Activated naive CD4-positive, alpha-beta T cell treated with anti-CD3 and anti-CD28 coated beads for 36 hours (primary cell): ENCODE results near the gene ZBTB20. TPM values are rescaled to one million over a fixed set of nuclear protein-coding genes. Genes with fewer than 3 reads are reported as not detected.

Source experiments
- CTCF ChIA-PET: fragments of 350-600 bp; sonication (Branson Sonifier 250); formaldehyde crosslinking; loops from one replicate; lab custom pipeline; 2021; ENCODE audit warnings: antibody characterized with exemption; lab: Charles Lee
- DNase-seq: peaks from one replicate; pipeline ENCODE4 v3.0.0-alpha.2; 2020
- H3K27ac Mint-ChIP-seq: one replicate; pipeline ENCODE4 v1.8.0; 2021; ENCODE audit warnings: mild to moderate bottlenecking, mixed read lengths
- H3K27me3 Mint-ChIP-seq: one replicate; pipeline ENCODE4 v1.8.0; 2021; ENCODE audit warnings: low read depth, mixed read lengths
- H3K36me3 Mint-ChIP-seq: one replicate; pipeline ENCODE4 v1.8.0; 2021; ENCODE audit warnings: low read depth, mixed read lengths
- H3K4me1 Mint-ChIP-seq: one replicate; pipeline ENCODE4 v1.8.0; 2021; ENCODE audit warnings: low read depth, mixed read lengths
- H3K4me3 Mint-ChIP-seq: one replicate; pipeline ENCODE4 v1.8.0; 2021; ENCODE audit warnings: mild to moderate bottlenecking, moderate library complexity, mixed read lengths
- H3K9me3 Mint-ChIP-seq: one replicate; pipeline ENCODE4 v1.8.0; 2021; ENCODE audit warnings: mixed read lengths
- intact Hi-C: fragments of 100-400 bp; cut with micrococcal nuclease; formaldehyde crosslinking; loops from one replicate; pipeline ENCODE4 v1.15.1; 2023
- total RNA-seq, 2 experiments: library from RNA; stranded (reverse); gene quantifications; one replicate each; pipeline ENCODE4 v1.2.3, GENCODE V29; 2021

Gene ZBTB20
- total RNA-seq, 2 experiments from 2014 or later = 4.5 to 4.7 TPM

- no peak overlapping the region for H3K4me3 Mint-ChIP-seq
- DNase-seq = no peak
- peaks cover 8% of the 10 kb centered on the region for H3K36me3 Mint-ChIP-seq
- no peaks in the 10 kb centered on the region for H3K9me3 Mint-ChIP-seq
- peaks cover 26% of the 10 kb centered on the region for H3K4me1 Mint-ChIP-seq
- intact Hi-C loops = no loop called here
- CTCF ChIA-PET = interaction anchor here (0.8 to 3.9 kb wide), 4 partner anchors 9 to 29 kb away, joined by 5 to 30 read pairs (median 6); no protein-coding TSS in a partner anchor
- H3K27ac Mint-ChIP-seq = no peak overlapping the region
- H3K27me3 Mint-ChIP-seq = no peaks in the 10 kb centered on the region
These were observed 754.3 kb downstream of the ZBTB20 start for GRCh38 chr3:114392831-114393230.

GRCh38 chr3:114389156-114389555 lies 757.9 kb downstream of the ZBTB20 start:
- CTCF ChIA-PET = interaction anchor here (1.8 kb wide), 1 partner anchor 30 kb away, joined by 4 read pairs; no protein-coding TSS in a partner anchor
- Mint-ChIP-seq H3K36me3 (peaks cover 8% of the 10 kb centered on the region), H3K4me1 (peaks cover 26% of the 10 kb centered on the region), H3K9me3 (no peaks in the 10 kb centered on the region), H3K4me3 (no peak overlapping the region), H3K27me3 (no peaks in the 10 kb centered on the region), H3K27ac (no peak overlapping the region)
- DNase-seq = peak; percentile 27
- intact Hi-C loops = loop anchor here (10.0 kb wide), 1 partner anchor 656 kb away; no protein-coding TSS in a partner anchor

- Mint-ChIP-seq H3K9me3 (no peaks in the 10 kb centered on the region), H3K36me3 (peaks cover 8% of the 10 kb centered on the region), H3K27me3 (no peaks in the 10 kb centered on the region), H3K4me1 (peaks cover 15% of the 10 kb centered on the region), H3K27ac (no peak overlapping the region), H3K4me3 (no peak overlapping the region)
- DNase-seq = no peak
- intact Hi-C loops = loop anchor here (2.0 to 10.0 kb wide), 3 partner anchors 443 to 1308 kb away; no protein-coding TSS in a partner anchor
- CTCF ChIA-PET = interaction anchor here (0.6 to 7.5 kb wide), 26 partner anchors 9 to 1399 kb away, joined by 3 to 74 read pairs (median 3); partner anchors contain the start of gene DRD3
These were observed 762.6 kb downstream of the ZBTB20 start for GRCh38 chr3:114384558-114384903.

GRCh38 chr3:114383875-114384557 lies 763.1 kb downstream of the ZBTB20 start:
- Mint-ChIP-seq H3K4me1 (peaks cover 13% of the 10 kb centered on the region), H3K36me3 (peaks cover 7% of the 10 kb centered on the region), H3K27ac (peak overlapping the region; percentile 67), H3K9me3 (no peaks in the 10 kb centered on the region), H3K4me3 (peak overlapping the region; percentile 70), H3K27me3 (no peaks in the 10 kb centered on the region)
- CTCF ChIA-PET = interaction anchor here (0.6 to 7.5 kb wide), 28 partner anchors 10 to 1400 kb away, joined by 3 to 74 read pairs (median 3); partner anchors contain the start of gene DRD3
- intact Hi-C loops = loop anchor here (1.0 to 10.0 kb wide), 6 partner anchors 34 to 1309 kb away; no protein-coding TSS in a partner anchor
- peak; percentile 82 for DNase-seq

GRCh38 chr3:114380233-114380651 lies 766.8 kb downstream of the ZBTB20 start:
- H3K27ac Mint-ChIP-seq = no peak overlapping the region
- no peaks in the 10 kb centered on the region for H3K9me3 Mint-ChIP-seq
- H3K36me3 Mint-ChIP-seq = peaks cover 6% of the 10 kb centered on the region
- no peaks in the 10 kb centered on the region for H3K27me3 Mint-ChIP-seq
- H3K4me1 Mint-ChIP-seq = peaks cover 5% of the 10 kb centered on the region
- intact Hi-C loops = loop anchor here (5.0 to 10.0 kb wide), 2 partner anchors 447 to 665 kb away; no protein-coding TSS in a partner anchor
- CTCF ChIA-PET = interaction anchor here (1.0 to 7.5 kb wide), 2 partner anchors 8 to 39 kb away, joined by 5 to 74 read pairs; no protein-coding TSS in a partner anchor
- DNase-seq = no peak
- H3K4me3 Mint-ChIP-seq = no peak overlapping the region

GRCh38 chr3:114379266-114379665 lies 767.8 kb downstream of the ZBTB20 start:
- no peak for DNase-seq
- no peak overlapping the region for H3K27ac Mint-ChIP-seq
- no peaks in the 10 kb centered on the region for H3K27me3 Mint-ChIP-seq
- H3K4me1 Mint-ChIP-seq = peaks cover 4% of the 10 kb centered on the region
- H3K9me3 Mint-ChIP-seq = no peaks in the 10 kb centered on the region
- intact Hi-C loops = no loop called here
- CTCF ChIA-PET = interaction anchor here (1.0 to 7.5 kb wide), 2 partner anchors 9 to 40 kb away, joined by 5 to 74 read pairs; no protein-coding TSS in a partner anchor
- peaks cover 6% of the 10 kb centered on the region for H3K36me3 Mint-ChIP-seq
- H3K4me3 Mint-ChIP-seq = no peak overlapping the region

- peaks cover 6% of the 10 kb centered on the region for H3K36me3 Mint-ChIP-seq
- H3K4me3 Mint-ChIP-seq = no peak overlapping the region
- H3K27me3 Mint-ChIP-seq = no peaks in the 10 kb centered on the region
- DNase-seq = no peak
- H3K4me1 Mint-ChIP-seq = no peaks in the 10 kb centered on the region
- H3K27ac Mint-ChIP-seq = no peak overlapping the region
- intact Hi-C loops = no loop called here
- CTCF ChIA-PET = interaction anchor here (1.5 kb wide), 1 partner anchor 40 kb away, joined by 6 read pairs; no protein-coding TSS in a partner anchor
- H3K9me3 Mint-ChIP-seq = no peaks in the 10 kb centered on the region
These were observed 768.3 kb downstream of the ZBTB20 start for GRCh38 chr3:114378760-114379159.

- Mint-ChIP-seq H3K36me3 (peaks cover 6% of the 10 kb centered on the region), H3K4me3 (no peak overlapping the region), H3K27ac (no peak overlapping the region), H3K27me3 (no peaks in the 10 kb centered on the region), H3K9me3 (no peaks in the 10 kb centered on the region), H3K4me1 (no peaks in the 10 kb centered on the region)
- intact Hi-C loops = no loop called here
- no peak for DNase-seq
- CTCF ChIA-PET = interaction anchor here (1.5 kb wide), 1 partner anchor 41 kb away, joined by 6 read pairs; no protein-coding TSS in a partner anchor
These were observed 769.7 kb downstream of the ZBTB20 start for GRCh38 chr3:114377426-114377825.

GRCh38 chr3:114376516-114377185 lies 770.4 kb downstream of the ZBTB20 start:
- CTCF ChIA-PET = no interaction called here
- no peak overlapping the region for H3K4me3 Mint-ChIP-seq

GRCh38 chr3:114375608-114376421 lies 771.3 kb downstream of the ZBTB20 start:
- Mint-ChIP-seq H3K4me1 (no peaks in the 10 kb centered on the region), H3K27ac (no peak overlapping the region), H3K27me3 (no peaks in the 10 kb centered on the region), H3K4me3 (no peak overlapping the region), H3K9me3 (no peaks in the 10 kb centered on the region), H3K36me3 (peaks cover 6% of the 10 kb centered on the region)
- intact Hi-C loops = no loop called here
- CTCF ChIA-PET = interaction anchor here (0.5 to 1.5 kb wide), 2 partner anchors 13 to 152 kb away, joined by 3 to 5 read pairs; no protein-coding TSS in a partner anchor
- no peak for DNase-seq

More at GRCh38 chr3:114376516-114377185, 770.4 kb downstream of the ZBTB20 start:
- H3K36me3 Mint-ChIP-seq = peaks cover 6% of the 10 kb centered on the region
- intact Hi-C loops = no loop called here
- no peak for DNase-seq
- H3K4me1 Mint-ChIP-seq = no peaks in the 10 kb centered on the region
- H3K9me3 Mint-ChIP-seq = no peaks in the 10 kb centered on the region
- no peaks in the 10 kb centered on the region for H3K27me3 Mint-ChIP-seq
- no peak overlapping the region for H3K27ac Mint-ChIP-seq

GRCh38 chr3:114374433-114374990 lies 772.6 kb downstream of the ZBTB20 start:
- H3K4me3 Mint-ChIP-seq = no peak overlapping the region
- H3K9me3 Mint-ChIP-seq = no peaks in the 10 kb centered on the region
- DNase-seq = no peak
- no peaks in the 10 kb centered on the region for H3K27me3 Mint-ChIP-seq
- no peaks in the 10 kb centered on the region for H3K4me1 Mint-ChIP-seq
- CTCF ChIA-PET = interaction anchor here (0.6 to 1.5 kb wide), 2 partner anchors 12 to 16 kb away, joined by 3 to 5 read pairs; no protein-coding TSS in a partner anchor
- peaks cover 6% of the 10 kb centered on the region for H3K36me3 Mint-ChIP-seq
- intact Hi-C loops = no loop called here
- H3K27ac Mint-ChIP-seq = no peak overlapping the region
